ENCODE results near the gene CENPQ. TPM values are rescaled to one million over a fixed set of nuclear protein-coding genes. Genes with fewer than 3 reads are reported as not detected.
"Not testable (repeated sequence)": the region's sequence is repeated elsewhere in the genome, so short reads cannot be mapped to it uniquely, and the experiment has no call there.

The CENPQ gene
- total RNA-seq, 1 donor from 2014 or later: 6.0 TPM

GRCh38 chr6:49462599-49462926 lies 607 bp upstream of the CENPQ start:
- Histone ChIP-seq H3K36me3 (peaks cover 16% of the 10 kb centered on the region), H3K4me1 (peaks cover 51% of the 10 kb centered on the region), H3K9me3 (replicated peaks) (no peaks in the 10 kb centered on the region), H3K27ac (replicated peaks) (peak overlapping the region; percentile 88), H3K27me3 (ENCODE audit: low read depth) (no peaks in the 10 kb centered on the region), H3K4me3 (peak overlapping the region; percentile 88)
- no peak for DNase-seq
- TF ChIP-seq, protein P1, sequence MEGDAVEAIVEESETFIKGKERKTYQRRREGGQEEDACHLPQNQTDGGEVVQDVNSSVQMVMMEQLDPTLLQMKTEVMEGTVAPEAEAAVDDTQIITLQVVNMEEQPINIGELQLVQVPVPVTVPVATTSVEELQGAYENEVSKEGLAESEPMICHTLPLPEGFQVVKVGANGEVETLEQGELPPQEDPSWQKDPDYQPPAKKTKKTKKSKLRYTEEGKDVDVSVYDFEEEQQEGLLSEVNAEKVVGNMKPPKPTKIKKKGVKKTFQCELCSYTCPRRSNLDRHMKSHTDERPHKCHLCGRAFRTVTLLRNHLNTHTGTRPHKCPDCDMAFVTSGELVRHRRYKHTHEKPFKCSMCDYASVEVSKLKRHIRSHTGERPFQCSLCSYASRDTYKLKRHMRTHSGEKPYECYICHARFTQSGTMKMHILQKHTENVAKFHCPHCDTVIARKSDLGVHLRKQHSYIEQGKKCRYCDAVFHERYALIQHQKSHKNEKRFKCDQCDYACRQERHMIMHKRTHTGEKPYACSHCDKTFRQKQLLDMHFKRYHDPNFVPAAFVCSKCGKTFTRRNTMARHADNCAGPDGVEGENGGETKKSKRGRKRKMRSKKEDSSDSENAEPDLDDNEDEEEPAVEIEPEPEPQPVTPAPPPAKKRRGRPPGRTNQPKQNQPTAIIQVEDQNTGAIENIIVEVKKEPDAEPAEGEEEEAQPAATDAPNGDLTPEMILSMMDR (IDR thresholded peaks at IDR 0.05; ENCODE audit: borderline replicate concordance): no peak
- intact Hi-C loops (cut with micrococcal nuclease): no loop called here

DNA sequence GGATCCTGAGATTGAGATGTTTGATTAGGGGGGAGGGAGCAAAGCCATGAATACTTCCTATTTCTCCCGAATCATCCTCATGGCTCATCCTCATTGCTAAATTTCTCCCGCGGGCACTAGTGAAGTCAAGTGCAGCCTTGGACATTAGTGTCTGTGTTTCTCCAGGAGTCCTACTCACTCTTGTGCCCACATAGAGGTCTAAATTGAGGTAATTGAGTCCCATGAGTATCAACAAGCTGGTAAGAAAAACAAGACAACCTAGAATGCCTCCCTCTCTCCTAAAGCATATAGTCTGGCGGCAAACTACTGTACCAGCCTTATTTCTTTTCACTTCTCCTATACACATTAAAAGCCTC lies 420 bp downstream of the CENPQ start:
- TF ChIP-seq, protein P1 (IDR thresholded peaks at IDR 0.05; ENCODE audit: borderline replicate concordance): no peak
- peaks cover 51% of the 10 kb centered on the region for H3K4me1 ChIP-seq
- H3K9me3 ChIP-seq (replicated peaks): no peaks in the 10 kb centered on the region
- no peak for DNase-seq
- H3K27ac ChIP-seq (replicated peaks): peak overlapping the region; percentile 88
- H3K4me3 ChIP-seq: peak overlapping the region; percentile 88
- H3K36me3 ChIP-seq: peaks cover 7% of the 10 kb centered on the region
- intact Hi-C loops (cut with micrococcal nuclease): no loop called here
- no peaks in the 10 kb centered on the region for H3K27me3 ChIP-seq (ENCODE audit: low read depth)

GRCh38 chr6:49464691-49465090 lies 1.5 kb downstream of the CENPQ start:
- Histone ChIP-seq H3K27ac (replicated peaks) (no peak overlapping the region), H3K36me3 (no peaks in the 10 kb centered on the region), H3K27me3 (ENCODE audit: low read depth) (no peaks in the 10 kb centered on the region), H3K4me3 (no peak overlapping the region), H3K9me3 (replicated peaks) (no peaks in the 10 kb centered on the region), H3K4me1 (peaks cover 46% of the 10 kb centered on the region)
- TF ChIP-seq, protein P1 (IDR thresholded peaks at IDR 0.05; ENCODE audit: borderline replicate concordance): no peak
- intact Hi-C loops (cut with micrococcal nuclease): no loop called here
- DNase-seq: no peak

- no peak for DNase-seq
- intact Hi-C loops (cut with micrococcal nuclease): no loop called here
- Histone ChIP-seq H3K36me3 (peaks cover 18% of the 10 kb centered on the region), H3K9me3 (replicated peaks) (no peaks in the 10 kb centered on the region), H3K4me3 (no peak overlapping the region), H3K27ac (replicated peaks) (no peak overlapping the region), H3K27me3 (ENCODE audit: low read depth) (no peaks in the 10 kb centered on the region), H3K4me1 (peaks cover 14% of the 10 kb centered on the region)
- TF ChIP-seq, protein P1 (IDR thresholded peaks at IDR 0.05; ENCODE audit: borderline replicate concordance): no peak
Measured at GRCh38 chr6:49468042-49468441, 4.9 kb downstream of the CENPQ start.

- H3K27me3 ChIP-seq (ENCODE audit: low read depth); intact Hi-C loops (cut with micrococcal nuclease); H3K4me1 ChIP-seq; H3K9me3 ChIP-seq (replicated peaks); H3K27ac ChIP-seq (replicated peaks); H3K4me3 ChIP-seq; DNase-seq: not testable (repeated sequence)
- H3K36me3 ChIP-seq: peaks cover 30% of the 10 kb centered on the region
Measured at GRCh38 chr6:49476564-49476963, 13.4 kb downstream of the CENPQ start.

GRCh38 chr6:49479308-49479970 lies 16.3 kb downstream of the CENPQ start:
- peaks cover 8% of the 10 kb centered on the region for H3K36me3 ChIP-seq
- no peak overlapping the region for H3K27ac ChIP-seq (replicated peaks)
- H3K9me3 ChIP-seq (replicated peaks): no peaks in the 10 kb centered on the region
- TF ChIP-seq, protein P1 (IDR thresholded peaks at IDR 0.05; ENCODE audit: borderline replicate concordance): no peak
- no peaks in the 10 kb centered on the region for H3K27me3 ChIP-seq (ENCODE audit: low read depth)
- intact Hi-C loops (cut with micrococcal nuclease): no loop called here
- DNase-seq: no peak
- no peaks in the 10 kb centered on the region for H3K4me1 ChIP-seq
- no peak overlapping the region for H3K4me3 ChIP-seq

DNA sequence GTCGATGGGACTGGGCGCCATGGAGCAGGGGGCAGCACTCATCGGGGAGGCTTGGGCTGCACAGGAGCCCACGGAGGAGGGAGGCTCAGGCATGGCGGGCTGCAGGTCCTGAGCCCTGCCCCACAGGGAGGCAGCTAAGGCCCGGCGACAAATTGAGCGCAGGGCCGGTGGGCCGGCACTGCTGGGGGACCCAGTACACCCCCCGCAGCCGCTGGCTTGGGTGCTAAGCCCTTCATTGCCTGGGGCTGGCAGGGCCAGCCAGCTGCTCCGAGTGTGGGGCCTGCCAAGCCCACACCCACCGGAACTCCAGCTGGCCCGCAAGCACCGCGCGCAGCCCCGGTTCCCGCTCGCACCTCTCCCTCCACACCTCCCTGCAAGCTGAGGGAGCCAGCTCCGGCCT lies 18.7 kb downstream of the CENPQ start:
- H3K9me3 ChIP-seq (replicated peaks); H3K27ac ChIP-seq (replicated peaks); H3K36me3 ChIP-seq; intact Hi-C loops (cut with micrococcal nuclease); H3K4me3 ChIP-seq; H3K27me3 ChIP-seq (ENCODE audit: low read depth); H3K4me1 ChIP-seq; DNase-seq: not testable (repeated sequence)

GRCh38 chr6:49483380-49483779 lies 20.2 kb downstream of the CENPQ start:
- H3K4me3 ChIP-seq; H3K9me3 ChIP-seq (replicated peaks); DNase-seq; H3K27me3 ChIP-seq (ENCODE audit: low read depth); H3K4me1 ChIP-seq; intact Hi-C loops (cut with micrococcal nuclease); H3K27ac ChIP-seq (replicated peaks): not testable (repeated sequence)
- peaks cover 12% of the 10 kb centered on the region for H3K36me3 ChIP-seq

All from left ventricle myocardium inferior (tissue), 1 donor.